Sigmoid colon (tissue), 4 donors: ENCODE data around the gene MYOZ1.
"Not testable (repeated sequence)": the region's sequence is repeated elsewhere in the genome, so short reads cannot be mapped to it uniquely, and the experiment has no call there.

Experiments used
- CTCF ChIP-seq, 4 experiments: fragments of 450-650 bp in 3 of 4; fragments of 200-600 bp in 1 of 4; IDR thresholded peaks; one replicate each; pipeline ENCODE4 v1.5.1; 2016 to 2019; ENCODE audit warnings: antibody characterized with exemption in 4 of 4, mild to moderate bottlenecking in 3 of 4, moderate library complexity in 2 of 4
- POLR2A ChIP-seq, 2 donors: fragments of 450-650 bp; IDR thresholded peaks; one replicate each; pipeline ENCODE4 v1.6.1; 2016; ENCODE audit warnings: antibody characterized with exemption in 2 of 2, mild to moderate bottlenecking in 2 of 2, moderate library complexity in 2 of 2
- POLR2AphosphoS5 ChIP-seq, 4 donors: sonication (generic); formaldehyde crosslinking; IDR thresholded peaks; one replicate each; pipeline ENCODE4 v1.6.1; 2017; ENCODE audit warnings: antibody characterized with exemption in 4 of 4

GRCh38 chr10:73690755-73691154 is 49.5 kb upstream of the MYOZ1 start:
- TF ChIP-seq CTCF, POLR2A, POLR2AphosphoS5 (IDR thresholded peaks at IDR 0.05): not testable (repeated sequence)
